HG02884 (cell line): ENCODE measurements around the gene RNF44.

Source experiments
- ATAC-seq: cut with Tn5 transposase; IDR thresholded peaks from one replicate; pipeline ENCODE4 v1.9.1; 2021; ENCODE audit warnings: mild to moderate bottlenecking, moderate library complexity; ENCODE audit not compliant: unreplicated experiment

The RNF44 gene

DNA sequence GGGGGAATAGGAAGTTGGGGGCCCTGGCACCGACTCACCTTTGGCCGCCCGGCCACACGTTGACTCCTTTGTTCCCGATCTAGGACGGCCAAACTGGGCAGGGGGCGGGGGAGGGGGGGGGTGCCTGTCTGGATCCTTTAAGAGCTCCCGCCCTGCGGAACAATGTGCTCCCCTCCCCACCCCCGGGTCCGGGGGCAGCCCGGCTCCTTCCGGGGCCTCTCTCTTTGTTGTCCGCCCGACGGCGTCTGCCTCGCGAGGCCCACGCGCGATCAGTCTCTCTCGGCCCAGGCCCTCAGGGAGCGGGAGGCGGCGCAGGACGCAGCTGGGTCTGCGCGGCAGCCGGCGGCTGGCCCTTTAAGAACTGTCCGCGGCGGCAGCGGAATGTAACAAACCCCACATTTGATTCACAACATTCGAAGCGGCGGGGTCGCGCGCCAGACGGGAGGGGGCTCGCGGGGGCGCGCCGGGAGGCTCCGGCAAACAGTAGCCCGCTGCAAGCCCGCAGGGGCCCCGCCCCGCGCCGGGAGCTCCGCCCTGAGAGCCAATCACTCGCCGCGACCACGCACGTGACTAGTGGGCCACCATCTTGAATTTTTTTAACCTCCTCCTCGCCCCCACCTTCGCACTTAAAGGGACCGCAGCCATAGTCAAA lies at the start of gene RNF44:
RNF44 (minus strand) TSS at position 501 of the 652 bp plus-strand sequence. CDS start 4,930 bp downstream, outside the sequence.
- peak; percentile 52 for ATAC-seq

GRCh38 chr5:176583076-176583475 lies 45.9 kb upstream of the RNF44 start:
- ATAC-seq = no peak

DNA sequence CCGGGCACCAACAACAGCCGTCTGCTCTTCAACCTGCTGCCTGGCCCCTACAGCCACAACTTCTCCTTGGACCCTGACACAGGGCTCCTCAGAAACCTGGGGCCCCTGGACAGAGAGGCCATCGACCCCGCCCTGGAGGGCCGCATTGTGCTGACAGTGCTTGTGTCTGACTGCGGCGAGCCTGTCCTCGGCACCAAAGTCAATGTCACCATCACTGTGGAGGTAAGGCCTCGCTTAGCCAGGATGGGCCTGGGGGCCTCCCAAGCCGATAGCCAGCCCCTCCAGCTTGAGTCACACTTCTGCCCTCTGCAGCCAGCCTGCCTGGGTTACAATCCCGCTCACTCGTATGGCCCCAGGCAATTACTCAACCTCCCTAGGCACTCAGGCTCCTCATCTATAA lies 44.2 kb upstream of the RNF44 start:
- no peak for ATAC-seq

GRCh38 chr5:176579323-176579722 lies 42.1 kb upstream of the RNF44 start:
- no peak for ATAC-seq

GRCh38 chr5:176578391-176578808 lies 41.2 kb upstream of the RNF44 start:
- ATAC-seq = no peak

- no peak for ATAC-seq
These were observed 40.3 kb upstream of the RNF44 start for GRCh38 chr5:176577312-176578176.

GRCh38 chr5:176575488-176576422 lies 38.6 kb upstream of the RNF44 start:
- ATAC-seq = no peak

- no peak for ATAC-seq
These were observed 37.9 kb upstream of the RNF44 start for GRCh38 chr5:176575066-176575465.

DNA sequence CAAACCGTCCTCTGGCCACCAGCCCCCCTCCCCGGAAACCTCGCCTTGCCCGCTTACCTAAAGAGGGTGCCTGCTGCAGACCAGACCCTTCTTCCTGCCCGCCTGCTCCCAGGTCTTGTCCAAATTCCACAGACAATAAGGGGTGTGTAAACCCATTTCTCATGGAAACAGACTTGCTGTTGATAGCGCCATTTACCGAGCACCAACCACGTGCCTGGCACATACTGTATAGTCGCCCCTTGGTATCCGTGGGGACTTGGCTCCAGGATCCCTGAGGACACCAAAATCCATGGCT lies 37.0 kb upstream of the RNF44 start:
- no peak for ATAC-seq

DNA sequence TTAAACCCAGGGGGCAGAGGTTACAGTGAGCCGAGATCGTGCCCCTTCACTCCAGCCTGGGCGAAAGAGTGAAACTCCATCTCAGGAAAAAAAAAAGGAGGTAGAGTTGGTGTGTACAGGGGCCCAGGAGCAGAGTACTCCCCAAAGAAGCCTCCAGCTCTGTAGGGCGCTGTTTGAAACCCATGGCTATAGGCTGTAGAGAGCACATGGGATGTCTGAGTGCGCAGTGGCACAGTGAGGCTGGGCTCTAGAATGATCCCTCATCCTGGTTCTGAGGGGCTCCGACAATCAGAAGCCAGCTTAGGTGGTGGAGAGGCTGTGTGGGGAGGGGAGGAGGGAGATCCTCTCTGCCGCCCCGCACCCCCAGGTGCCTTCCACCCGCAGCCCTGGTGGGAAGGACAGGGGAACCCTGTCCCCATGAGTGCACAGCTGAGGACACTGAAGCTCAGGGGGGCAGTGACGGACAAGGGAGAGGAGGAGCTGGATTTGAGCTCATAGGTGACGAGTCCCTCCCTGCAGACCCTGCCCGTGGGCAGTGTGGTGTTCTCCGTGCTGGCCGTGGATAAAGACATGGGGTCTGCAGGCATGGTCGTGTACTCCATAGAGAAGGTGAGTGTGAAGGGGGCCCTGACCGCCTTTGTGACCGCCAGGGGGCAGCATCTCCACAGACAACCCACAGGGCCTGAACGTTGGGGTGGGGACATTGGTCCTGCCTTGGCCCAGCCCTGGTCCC lies 36.5 kb upstream of the RNF44 start:
- peak; percentile 66 for ATAC-seq

- no peak for ATAC-seq
These were observed 32.8 kb upstream of the RNF44 start for GRCh38 chr5:176570044-176570443.

DNA sequence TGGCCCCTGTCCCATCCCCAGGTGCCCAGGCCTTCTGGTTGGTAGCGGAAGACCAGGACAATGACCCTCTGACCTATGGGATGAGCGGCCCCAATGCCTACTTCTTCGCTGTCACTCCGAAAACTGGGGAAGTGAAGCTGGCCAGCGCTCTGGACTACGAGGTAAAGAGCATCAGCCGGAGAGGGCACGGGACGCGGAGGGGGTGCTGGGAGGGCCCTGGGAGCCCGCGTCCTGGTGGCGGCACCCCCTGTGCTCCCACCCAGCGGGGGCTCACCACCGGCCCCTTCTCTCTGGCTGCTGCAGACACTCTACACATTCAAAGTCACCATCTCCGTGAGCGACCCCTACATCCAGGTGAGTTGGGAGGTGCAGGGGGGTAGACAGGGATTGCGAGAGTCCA lies 31.5 kb upstream of the RNF44 start:
- ATAC-seq = no peak

DNA sequence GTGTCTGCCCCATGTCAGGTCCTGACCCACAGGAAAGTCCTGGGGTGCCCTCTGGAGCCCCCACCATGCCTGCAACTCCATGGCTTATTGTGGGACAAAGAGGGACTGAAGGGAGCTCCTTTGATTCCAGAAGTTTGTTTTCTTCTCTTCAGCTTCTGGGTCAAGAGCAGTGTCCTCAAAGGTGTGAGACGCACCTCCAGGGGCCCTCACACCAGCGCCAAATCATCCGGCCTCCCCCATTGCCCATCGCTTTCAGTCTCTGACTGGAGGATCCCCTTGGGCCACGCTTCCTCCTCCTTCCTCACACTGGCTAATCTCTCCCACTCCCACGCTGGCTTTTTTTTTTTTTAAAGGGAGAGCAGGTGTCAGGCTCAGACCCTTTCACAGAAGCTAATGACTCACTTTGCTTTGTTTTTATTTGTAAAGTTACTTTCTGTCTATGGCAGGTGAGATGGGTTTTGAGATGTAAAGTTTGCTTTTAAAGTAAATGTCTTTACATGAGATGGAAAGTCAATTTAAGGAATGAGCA lies 28.6 kb upstream of the RNF44 start:
- ATAC-seq = no peak

- ATAC-seq = no peak
These were observed 26.8 kb upstream of the RNF44 start for GRCh38 chr5:176564002-176564401.

GRCh38 chr5:176562189-176562588 lies 25.0 kb upstream of the RNF44 start:
- ATAC-seq = no peak

GRCh38 chr5:176561259-176561658 lies 24.1 kb upstream of the RNF44 start:
- no peak for ATAC-seq

- ATAC-seq = no peak
These were observed 23.2 kb upstream of the RNF44 start for GRCh38 chr5:176560364-176560763.

- no peak for ATAC-seq
These were observed 22.5 kb upstream of the RNF44 start for GRCh38 chr5:176559683-176560082.

DNA sequence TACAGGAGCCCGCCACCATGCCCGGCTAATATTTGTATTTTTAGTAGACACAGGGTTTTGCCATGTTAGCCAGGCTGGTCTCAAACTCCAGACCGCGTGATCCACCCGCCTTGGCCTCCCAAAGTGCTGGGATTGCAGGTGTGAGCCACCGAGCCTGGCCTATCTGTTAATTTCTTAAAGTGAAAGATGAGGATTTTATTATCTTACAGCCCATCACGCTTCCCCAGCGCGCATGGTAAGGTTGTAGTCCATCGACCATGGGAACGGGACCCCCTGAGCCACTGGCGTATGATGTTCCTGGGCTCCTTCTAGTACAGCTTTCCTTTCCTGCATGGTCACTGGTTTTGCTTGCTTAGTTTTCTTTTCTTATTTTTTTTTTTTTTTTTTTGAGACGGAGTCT lies 20.6 kb upstream of the RNF44 start:
- no peak for ATAC-seq

- ATAC-seq = no peak
These were observed 16.3 kb upstream of the RNF44 start for GRCh38 chr5:176553260-176554085.
